Sciatic nerve (tissue), 2 donors: ENCODE measurements around the gene PPP1R15A. TPM values are rescaled to one million over a fixed set of nuclear protein-coding genes. Genes with fewer than 3 reads are reported as not detected.
"Not testable (repeated sequence)": the region's sequence is repeated elsewhere in the genome, so short reads cannot be mapped to it uniquely, and the experiment has no call there.

Experiments
- ATAC-seq: fragments of 200-7000 bp; cut with Tn5 transposase; one replicate; pipeline ENCODE4 v1.9.1; 2020; ENCODE audit warnings: mild to moderate bottlenecking, moderate library complexity
- DNase-seq: peaks from one replicate; pipeline ENCODE4 v3.0.0-alpha.2; 2020; ENCODE audit warnings: low spot score
- intact Hi-C: fragments of 100-400 bp; cut with DNase I; formaldehyde crosslinking; loops from one replicate; pipeline ENCODE4 v1.14.2; 2022
- total RNA-seq: library from RNA; stranded (reverse); fragmentation: NEBNext Ultra II Directional; extraction: Animal tissue kit (Norgen Biotek cat#: 25700); gene quantifications from one replicate; pipeline ENCODE4 v1.2.1, GENCODE V29; 2021
- donor health status: DM: no; HTN: no; CAD: no.
- donor health status: DM: no; HTN: no; CAD: no.

The PPP1R15A gene
- 95.8 TPM for total RNA-seq

DNA sequence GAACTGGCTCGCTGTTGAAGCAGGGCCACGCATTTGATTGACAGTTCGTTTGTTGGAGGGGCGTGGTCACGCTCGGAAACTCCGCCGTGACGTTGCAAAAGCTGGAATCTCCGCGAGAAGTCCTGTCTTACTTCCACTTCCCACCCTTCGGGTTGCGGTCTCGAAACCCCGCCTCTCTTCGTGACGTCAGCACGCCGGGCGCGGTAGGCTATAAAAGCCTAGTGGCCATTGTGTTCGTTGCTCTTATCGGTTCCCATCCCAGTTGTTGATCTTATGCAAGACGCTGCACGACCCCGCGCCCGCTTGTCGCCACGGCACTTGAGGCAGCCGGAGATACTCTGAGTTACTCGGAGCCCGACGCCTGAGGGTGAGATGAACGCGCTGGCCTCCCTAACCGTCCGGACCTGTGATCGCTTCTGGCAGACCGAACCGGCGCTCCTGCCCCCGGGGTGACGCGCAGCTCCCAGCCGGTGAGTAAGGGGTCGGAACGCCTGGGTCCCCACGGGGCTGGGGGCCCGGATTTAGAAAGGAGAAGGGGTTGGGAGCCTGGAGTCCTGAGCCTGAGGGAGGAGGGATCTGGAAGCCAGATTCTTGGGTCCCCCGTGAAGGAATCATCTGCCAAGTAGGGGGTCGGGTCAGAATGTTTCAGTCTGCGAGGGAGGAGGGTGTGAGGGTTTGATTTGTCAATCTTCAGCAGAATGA, at the start of gene PPP1R15A:
TSS of gene PPP1R15A (plus strand) at position 240 of the 702 bp plus-strand sequence. CDS start 813 bp downstream, outside the sequence.
- intact Hi-C loops: loop anchor here (5.0 kb wide), 1 partner anchor 1150 kb away; no protein-coding TSS in a partner anchor
- ATAC-seq: peak; percentile 80
- peak; percentile 100 for DNase-seq

DNA sequence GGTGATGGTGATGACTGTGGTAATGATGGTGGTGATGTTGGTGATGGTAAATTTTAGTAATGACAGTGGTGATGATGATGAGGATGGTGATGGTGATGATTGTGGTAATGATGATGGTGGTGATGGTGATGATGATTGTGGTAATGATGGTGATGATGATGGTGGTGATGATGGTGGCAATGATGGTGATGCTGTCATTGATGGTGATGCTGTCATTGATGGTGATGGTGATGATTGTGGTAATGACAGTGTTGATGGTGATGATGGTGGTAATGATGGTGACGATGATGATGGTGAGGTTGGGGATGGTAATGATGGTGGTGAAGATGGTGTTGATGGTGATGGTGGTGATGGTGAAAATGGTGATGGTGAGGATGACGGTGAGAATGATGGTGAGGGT, 49.7 kb upstream of the PPP1R15A start:
- intact Hi-C loops: no loop called here
- DNase-seq (no peak), ATAC-seq (no peak)

DNA sequence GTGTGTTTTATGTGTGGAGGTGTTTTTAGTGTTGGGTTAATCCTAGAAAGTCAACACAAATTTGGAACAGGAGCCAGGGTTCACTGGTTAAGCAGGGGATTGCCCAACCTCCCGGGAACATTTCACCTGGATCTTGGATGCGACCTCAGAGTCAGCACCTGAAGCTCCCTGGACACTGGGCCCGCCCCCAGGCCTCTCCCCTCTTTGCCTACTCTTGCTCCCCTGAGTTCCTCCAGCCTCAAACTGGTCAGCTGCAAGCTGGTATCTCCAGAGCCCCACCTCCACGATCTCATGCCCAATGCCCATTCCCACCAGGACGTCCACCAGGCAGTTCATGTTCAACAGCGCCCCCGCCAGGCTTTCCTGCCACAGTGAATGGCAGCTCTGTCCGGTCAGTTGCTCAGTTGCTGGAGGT, 45.6 kb upstream of the PPP1R15A start:
- intact Hi-C loops: no loop called here
- DNase-seq (no peak), ATAC-seq (no peak)

DNA sequence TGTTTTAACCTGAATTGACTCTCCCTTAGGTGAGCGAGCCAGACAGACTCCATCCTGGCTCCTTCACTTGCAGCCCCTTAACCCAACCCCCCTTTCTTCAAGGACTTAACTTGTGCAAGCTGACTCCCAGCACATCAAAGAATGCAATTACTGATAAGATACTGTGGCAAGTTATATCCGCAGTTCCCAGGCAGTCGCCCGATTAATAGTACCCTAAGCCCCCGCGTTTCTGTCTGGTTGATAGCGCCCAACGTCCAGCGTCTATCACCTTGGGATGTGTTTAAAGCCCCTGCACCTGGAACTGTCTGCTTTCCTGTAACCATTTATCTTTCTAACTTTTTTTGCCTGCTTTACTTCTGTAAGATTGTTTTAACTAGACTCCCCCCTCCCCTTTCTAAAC, 42.1 kb upstream of the PPP1R15A start:
- no peak for ATAC-seq
- intact Hi-C loops: no loop called here
- DNase-seq: no peak

DNA sequence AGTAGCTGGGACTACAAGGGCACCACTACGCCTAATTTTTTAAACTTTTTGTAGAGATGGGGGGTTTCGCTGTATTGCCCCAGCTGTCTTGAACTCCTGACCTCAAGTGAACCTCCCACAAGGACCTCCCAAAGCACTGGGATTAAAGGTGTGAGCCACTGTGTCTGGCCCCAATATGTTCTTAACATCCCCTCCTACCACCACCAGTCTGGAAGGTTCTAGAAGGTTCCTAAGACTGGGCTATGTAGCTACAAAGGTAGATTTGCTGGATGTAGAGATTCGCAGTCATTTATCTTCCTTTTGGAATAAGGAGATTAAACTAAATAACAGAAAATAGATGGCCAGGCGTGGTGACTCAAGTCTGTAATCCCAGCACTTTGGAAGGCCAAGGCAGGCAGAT, 41.3 kb upstream of the PPP1R15A start:
- intact Hi-C loops: no loop called here
- ATAC-seq (no peak), DNase-seq (no peak)

DNA sequence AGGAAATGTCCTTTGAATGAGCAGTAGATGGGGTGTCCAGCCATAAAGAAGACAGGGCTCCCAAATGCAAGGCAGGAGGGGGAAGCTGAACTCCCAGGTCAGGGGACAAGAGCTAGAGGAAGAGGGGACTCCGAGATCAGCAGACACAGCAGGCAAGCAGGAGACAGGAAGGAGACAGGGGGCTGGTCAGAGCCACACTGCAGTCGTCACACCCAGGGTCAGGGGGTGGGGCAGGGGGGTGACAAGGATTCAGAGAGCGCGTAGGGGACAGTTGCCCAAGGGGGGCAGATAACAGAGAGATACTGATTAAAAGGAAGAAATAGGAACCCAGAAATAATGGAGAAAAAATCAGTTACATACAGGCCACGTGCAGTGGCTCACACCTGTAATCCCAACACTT, 39.2 kb upstream of the PPP1R15A start:
- intact Hi-C loops: no loop called here
- DNase-seq (no peak), ATAC-seq (no peak)

DNA sequence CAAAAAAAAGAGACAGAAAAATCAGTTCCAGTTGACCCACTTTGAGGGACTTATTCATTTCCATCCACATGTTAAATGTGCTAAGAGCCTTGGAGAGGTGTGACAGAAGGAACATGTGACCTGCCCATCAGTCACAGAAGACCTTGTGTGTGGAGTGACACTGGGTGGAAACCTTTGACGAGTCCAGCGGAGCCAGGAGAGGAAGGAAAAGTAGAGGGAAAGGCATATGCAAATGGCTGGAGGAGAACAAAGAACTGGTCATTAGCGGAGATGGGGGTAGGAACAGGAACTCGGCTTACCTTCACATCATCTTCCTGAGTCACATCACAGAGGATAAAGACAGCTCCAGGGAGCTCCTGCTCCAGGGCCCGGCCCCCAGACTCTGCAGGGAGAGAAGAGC, 38.2 kb upstream of the PPP1R15A start:
- intact Hi-C loops: no loop called here
- ATAC-seq: no peak
- no peak for DNase-seq

DNA sequence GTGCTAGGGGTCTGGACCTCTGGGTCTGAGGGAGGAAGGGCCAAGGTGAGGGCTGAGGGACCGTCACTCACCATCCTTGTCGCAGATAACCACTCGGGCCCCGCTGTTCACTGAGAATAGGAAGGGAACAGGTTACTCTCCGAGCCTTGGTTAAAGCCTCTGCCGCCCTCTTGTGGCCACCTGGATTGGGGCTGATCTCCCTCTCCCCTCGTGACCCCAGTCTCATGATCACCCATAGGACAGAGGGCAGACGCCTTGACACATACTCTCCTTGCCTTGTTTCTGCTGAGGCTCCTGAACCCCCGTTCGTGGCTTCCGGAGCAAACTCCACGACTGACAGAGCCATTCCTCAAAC, 36.5 kb upstream of the PPP1R15A start:
- ATAC-seq (peak; percentile 93), DNase-seq (peak; percentile 97)
- intact Hi-C loops: loop anchor here (5.0 kb wide), 1 partner anchor 38 kb away; no protein-coding TSS in a partner anchor

DNA sequence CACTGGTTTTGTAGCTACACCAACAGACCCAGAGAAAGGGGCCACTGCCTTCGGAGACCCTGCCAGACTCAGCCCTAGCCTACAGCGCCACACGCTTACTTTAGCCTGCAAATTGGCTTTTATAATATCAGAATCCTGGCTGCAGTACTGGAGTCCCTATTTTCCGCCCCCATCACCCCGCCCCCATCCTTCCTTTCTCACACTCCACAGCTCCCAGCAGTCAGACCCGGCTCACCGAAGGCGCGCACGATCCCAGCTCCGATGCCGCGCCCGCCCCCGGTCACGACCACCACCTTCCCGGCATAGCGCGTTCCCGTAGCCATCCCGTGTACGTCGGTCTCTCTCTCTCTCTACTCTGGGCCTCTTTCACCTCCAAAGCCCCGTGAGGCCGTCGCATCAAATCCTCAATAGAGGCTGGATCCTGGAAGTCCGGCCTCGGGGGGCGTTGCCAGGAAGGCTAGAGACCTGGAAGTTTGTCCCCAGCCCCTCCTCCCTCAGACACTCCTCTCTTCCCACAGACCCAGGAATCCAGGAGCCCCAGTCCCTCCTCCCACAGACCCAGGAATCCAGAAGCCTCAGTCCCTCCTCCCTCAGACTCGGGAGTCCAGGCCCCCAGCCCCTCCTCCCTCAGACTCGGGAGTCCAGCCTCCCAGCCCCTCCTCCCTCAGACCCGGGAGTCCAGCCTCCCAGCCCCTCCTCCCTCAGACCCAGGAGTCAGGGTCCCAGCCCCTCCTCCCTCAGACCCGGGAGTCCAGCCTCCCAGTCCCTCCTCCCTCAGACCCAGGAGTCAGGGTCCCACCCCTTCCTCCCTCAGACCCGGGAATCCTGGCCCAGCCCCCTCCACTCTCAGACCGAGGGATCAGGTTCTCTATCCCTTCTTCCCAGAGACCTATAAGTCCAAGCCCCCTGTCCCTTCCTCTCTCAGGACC, 35.9 kb upstream of the PPP1R15A start, which contains the start of gene HSD17B14:
TSS of gene HSD17B14 (minus strand) at position 403 of the 929 bp plus-strand sequence. CDS start at position 323, 80 bp downstream.
- intact Hi-C loops: loop anchor here (5.0 kb wide), 1 partner anchor 39 kb away; no protein-coding TSS in a partner anchor
- ATAC-seq (peak; percentile 61), DNase-seq (peak; percentile 72)

DNA sequence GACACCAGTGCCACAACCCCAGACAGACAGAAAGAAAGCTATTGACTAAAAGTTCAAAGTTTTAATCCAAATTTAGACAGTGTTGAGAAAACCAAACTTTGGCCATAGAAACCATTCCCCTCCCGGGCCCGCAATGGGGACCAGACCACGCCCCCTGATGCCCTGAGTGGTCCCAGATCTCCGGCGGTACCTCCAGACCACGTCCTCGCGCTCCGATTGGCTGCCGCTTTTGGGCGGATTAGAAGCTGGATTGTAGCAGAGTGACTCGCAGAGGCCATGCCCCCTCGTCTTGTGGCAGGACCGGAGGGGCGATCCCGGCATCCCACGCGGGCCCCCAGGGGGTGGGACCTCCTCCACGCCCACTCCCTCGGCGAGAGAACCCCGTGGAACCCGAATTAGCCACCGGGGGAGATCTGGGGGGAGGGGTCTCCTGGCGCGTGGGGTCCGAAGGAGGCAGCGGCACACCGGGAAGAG, 35.1 kb upstream of the PPP1R15A start:
- peak; percentile 88 for ATAC-seq
- intact Hi-C loops: loop anchor here (5.0 kb wide), 1 partner anchor 40 kb away; no protein-coding TSS in a partner anchor
- peak; percentile 88 for DNase-seq

DNA sequence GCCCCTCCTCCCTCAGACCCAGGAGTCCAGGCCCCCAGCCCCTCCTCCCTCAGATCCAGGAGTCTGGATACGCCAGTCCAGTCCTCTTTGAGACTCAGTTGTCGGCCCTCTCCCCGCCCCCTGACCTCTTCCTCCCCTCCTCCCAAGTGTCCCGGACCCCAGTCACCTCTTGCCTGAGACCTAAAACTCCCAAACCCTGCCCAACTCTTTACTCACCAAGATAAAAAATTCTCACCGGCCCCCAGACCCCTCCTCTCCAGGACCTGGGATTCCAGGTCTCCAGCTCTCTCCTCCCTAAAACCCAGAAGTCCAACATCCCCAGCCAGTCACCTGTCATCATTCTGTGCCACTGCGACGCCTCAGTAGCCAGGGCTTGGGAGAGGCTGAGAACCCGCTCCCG, 34.5 kb upstream of the PPP1R15A start:
- intact Hi-C loops: loop anchor here (5.0 kb wide), 1 partner anchor 40 kb away; no protein-coding TSS in a partner anchor
- ATAC-seq (no peak), DNase-seq (no peak)

DNA sequence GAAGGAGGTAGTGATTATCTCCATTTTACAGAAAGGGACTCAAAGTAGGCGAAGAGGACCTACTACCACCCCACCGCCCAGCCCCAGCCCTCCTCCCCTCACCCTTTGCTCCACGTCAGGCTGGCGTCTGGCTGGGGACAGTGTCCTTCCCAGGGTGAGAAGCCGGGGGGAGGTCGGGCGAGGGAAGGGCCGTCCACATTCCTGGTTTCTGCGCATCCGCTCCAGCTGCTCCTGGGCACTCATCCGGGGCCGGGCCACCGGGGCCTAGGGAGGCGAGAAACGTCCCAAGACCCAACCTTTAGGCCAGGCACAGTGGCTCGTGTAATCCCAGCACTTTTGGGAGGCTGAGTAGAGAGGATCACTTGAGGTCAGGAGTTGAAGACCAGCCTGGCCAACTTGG, 31.2 kb upstream of the PPP1R15A start:
- intact Hi-C loops: loop anchor here (10.0 kb wide), 1 partner anchor 166 kb away; the partner anchor contains the start of gene NTN5
- DNase-seq (no peak), ATAC-seq (no peak)

DNA sequence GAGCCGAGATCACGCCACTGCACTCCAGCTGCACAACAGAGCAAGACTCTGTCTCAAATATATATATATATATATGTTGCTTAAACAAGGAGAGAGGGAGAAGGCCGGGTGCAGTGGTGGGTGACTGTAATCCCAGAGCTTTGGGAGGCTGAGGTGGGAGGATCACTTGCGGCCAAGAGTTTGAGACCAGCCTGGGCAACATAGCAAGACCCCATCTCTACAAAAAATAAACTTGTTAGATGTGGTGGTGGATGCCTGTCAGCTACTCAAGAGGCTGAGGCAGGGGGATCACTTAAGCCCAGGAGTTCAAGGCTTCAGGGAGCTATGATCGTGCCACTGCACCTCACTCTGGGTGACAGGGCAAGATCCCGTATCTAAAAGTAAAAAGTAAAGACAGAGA, 30.6 kb upstream of the PPP1R15A start:
- DNase-seq (no peak), ATAC-seq (no peak)
- intact Hi-C loops: loop anchor here (10.0 kb wide), 1 partner anchor 167 kb away; the partner anchor contains the start of gene NTN5

DNA sequence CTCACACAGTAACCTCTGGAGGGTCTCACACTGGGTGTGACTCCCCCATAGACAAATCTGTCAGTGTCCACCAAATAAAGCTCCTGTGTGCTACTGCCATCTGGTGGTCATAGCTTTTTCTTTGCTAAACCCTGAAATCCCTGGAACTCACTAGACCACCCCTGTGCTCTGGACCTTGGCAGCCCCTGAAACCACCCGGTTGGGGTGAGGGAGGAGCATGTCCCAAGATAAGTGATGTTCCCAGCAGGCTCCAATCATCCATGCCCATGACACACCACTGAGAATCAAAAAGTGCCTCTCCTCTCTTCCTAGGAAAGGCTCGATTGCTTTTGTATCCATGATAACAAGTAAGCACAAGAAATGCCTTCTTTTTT, 29.4 kb upstream of the PPP1R15A start:
- ATAC-seq (peak; percentile 65), DNase-seq (no peak)
- intact Hi-C loops: loop anchor here (10.0 kb wide), 1 partner anchor 168 kb away; the partner anchor contains the start of gene NTN5

DNA sequence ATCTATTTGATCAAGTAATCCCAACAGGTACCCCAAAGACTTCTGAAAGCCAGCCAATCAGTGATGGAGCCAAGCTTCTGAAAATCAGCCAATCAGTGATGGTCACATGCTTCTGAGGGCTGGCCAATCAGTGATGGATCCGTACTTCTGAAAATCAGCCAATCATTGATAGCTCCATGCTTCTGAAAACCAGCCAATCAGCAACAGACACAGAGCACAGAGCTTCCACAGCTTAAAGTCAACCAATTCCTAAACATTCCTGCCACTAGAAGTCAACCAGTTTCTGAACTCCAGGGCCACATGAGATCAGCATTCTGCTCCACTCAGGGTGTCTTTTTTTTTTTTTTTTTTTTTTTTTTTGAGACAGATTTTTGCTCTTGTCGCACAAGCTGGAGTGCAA, 27.7 kb upstream of the PPP1R15A start:
- no peak for DNase-seq
- intact Hi-C loops: loop anchor here (10.0 kb wide), 1 partner anchor 170 kb away; the partner anchor contains the start of gene NTN5
- no peak for ATAC-seq

DNA sequence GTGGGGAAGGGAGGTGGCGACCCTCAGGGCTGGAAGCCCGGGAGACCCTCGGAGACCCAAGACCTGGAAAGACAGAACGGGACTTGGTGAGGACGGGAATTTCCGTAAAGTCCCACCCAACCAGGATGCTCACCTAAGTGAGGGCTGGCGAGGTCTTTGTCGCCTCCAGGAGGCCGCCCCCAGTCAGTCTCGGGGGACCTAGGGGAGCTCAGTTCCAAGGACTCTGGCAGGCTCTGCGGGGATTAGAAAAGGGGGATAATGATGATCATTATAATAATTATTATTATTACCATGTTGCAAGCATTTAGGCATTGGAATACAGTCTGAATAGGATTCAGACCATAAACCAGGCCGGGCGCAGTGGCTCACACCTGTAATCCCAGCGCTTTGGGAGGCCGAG, 26.8 kb upstream of the PPP1R15A start:
- DNase-seq: no peak
- intact Hi-C loops: loop anchor here (10.0 kb wide), 1 partner anchor 171 kb away; the partner anchor contains the start of gene NTN5

DNA sequence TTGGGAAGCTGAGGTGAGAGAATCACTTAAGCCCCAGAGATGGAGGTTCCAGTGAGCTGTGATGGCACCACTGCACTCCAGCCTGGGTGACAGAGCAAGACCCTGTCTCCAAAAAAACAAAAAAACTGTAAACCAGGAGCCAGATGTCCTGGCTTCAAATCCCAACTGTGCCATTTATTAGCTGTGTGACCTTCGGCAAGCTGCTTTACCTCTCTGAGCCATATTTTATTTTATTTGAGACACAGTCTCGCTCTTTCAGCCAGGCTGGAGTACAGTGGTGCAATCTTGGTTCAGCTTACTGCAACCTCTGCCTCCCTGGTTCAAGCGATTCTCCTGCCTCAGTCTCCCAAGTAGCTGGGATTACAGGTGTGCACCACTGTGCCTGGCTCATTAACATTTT, 25.6 kb upstream of the PPP1R15A start:
- intact Hi-C loops: loop anchor here (10.0 kb wide), 1 partner anchor 172 kb away; the partner anchor contains the start of gene NTN5
- DNase-seq, ATAC-seq: not testable (repeated sequence)

More for the DNA sequence above, 26.8 kb upstream of the PPP1R15A start:
- no peak for ATAC-seq

DNA sequence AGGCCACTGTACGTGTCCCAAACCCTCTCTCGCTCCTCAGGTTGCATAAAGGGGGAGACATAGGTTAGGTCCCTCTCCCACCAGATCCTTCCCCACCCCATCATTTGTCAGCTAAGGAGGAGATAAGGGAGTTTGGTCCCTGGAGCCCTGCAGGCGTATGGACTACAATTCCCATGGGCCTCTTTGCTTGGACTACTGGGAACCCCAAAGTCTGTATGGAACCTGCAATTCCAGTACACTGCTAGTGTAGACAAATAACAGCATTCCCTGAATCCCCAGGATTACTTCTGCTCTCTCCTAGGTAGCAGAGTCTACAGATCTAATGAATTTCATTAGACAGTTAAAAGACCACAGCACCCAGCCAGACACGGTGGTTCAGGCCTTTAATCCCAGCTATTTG, 19.9 kb upstream of the PPP1R15A start:
- DNase-seq (no peak), ATAC-seq (no peak)

DNA sequence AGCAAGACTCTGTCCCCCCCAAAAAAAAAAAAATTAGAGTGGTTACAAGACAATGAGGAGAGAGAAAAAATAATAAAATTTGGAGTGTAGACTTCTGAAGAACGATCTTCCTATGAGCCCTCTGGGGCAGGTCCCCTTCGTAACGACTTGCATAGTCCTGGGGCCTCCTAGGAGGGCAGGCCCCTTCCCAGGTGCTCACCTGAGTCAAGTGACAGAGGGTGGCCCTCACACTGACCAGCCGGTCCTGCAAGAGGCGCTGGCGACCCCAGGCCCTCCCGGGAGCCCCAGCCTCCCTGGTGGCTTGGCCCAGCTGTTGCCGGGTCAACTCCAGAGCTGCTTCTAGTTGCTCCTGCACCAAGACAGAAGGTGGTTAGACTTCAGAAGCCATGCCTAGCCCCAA, 18.7 kb upstream of the PPP1R15A start:
- DNase-seq: no peak
- no peak for ATAC-seq
- intact Hi-C loops: loop anchor here (10.0 kb wide), 1 partner anchor 111 kb away; the partner anchor contains the start of gene FTL

More for the DNA sequence above, 19.9 kb upstream of the PPP1R15A start:
- intact Hi-C loops: loop anchor here (10.0 kb wide), 1 partner anchor 113 kb away; the partner anchor contains the start of gene FTL
